NB4 (cell line): ENCODE measurements around the gene SHTN1.

Source experiments
- DNase-seq: peaks from one replicate; pipeline ENCODE4 v3.0.0; 2010; ENCODE audit warnings: low read depth
- H3K4me3 ChIP-seq: one replicate; pipeline ENCODE4 v1.5.1; 2011; ENCODE audit warnings: mild to moderate bottlenecking, low read depth, low read length, moderate library complexity
- MYC ChIP-seq: IDR thresholded peaks from 2 replicates; pipeline ENCODE4 v1.6.1; 2011; ENCODE audit warnings: low read depth, low read length
- POLR2A ChIP-seq: IDR thresholded peaks from 2 replicates; pipeline ENCODE4 v1.6.1; 2011; ENCODE audit warnings: mild to moderate bottlenecking; ENCODE audit not compliant: insufficient read length; ENCODE audit errors: extremely low read depth
- TF ChIP-seq, protein P1 (sequence below): IDR thresholded peaks from one replicate; pipeline ENCODE4 v1.5.1; 2012; ENCODE audit warnings: low read depth, low read length
- TF ChIP-seq, protein P2 (sequence below): IDR thresholded peaks from 2 replicates; pipeline ENCODE4 v1.6.1; 2011; ENCODE audit warnings: low read depth, low read length

Gene SHTN1

DNA sequence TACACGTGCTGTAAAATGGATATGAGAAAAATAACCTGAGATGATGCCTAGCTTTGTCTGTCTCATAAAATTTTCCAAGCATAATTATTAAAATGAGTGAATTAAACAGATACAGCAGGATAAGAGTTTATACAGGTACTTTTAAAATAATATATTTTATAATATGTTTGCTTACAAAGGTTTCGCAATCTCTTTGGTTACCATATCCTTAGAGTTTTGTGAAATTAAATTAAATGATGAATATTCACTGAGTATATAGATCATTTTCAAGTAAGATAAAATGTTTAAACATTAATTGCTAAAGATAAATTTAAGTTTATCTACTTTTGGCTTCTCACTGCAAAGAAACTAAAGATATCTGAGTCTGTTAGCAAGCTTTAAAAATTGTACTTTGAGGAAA, 11.4 kb downstream of the SHTN1 start:
- no peak for DNase-seq
- no peak overlapping the region for H3K4me3 ChIP-seq
- TF ChIP-seq POLR2A (no peak), MYC (no peak)
- TF ChIP-seq, protein P1, sequence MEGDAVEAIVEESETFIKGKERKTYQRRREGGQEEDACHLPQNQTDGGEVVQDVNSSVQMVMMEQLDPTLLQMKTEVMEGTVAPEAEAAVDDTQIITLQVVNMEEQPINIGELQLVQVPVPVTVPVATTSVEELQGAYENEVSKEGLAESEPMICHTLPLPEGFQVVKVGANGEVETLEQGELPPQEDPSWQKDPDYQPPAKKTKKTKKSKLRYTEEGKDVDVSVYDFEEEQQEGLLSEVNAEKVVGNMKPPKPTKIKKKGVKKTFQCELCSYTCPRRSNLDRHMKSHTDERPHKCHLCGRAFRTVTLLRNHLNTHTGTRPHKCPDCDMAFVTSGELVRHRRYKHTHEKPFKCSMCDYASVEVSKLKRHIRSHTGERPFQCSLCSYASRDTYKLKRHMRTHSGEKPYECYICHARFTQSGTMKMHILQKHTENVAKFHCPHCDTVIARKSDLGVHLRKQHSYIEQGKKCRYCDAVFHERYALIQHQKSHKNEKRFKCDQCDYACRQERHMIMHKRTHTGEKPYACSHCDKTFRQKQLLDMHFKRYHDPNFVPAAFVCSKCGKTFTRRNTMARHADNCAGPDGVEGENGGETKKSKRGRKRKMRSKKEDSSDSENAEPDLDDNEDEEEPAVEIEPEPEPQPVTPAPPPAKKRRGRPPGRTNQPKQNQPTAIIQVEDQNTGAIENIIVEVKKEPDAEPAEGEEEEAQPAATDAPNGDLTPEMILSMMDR: no peak
- TF ChIP-seq, protein P2, sequence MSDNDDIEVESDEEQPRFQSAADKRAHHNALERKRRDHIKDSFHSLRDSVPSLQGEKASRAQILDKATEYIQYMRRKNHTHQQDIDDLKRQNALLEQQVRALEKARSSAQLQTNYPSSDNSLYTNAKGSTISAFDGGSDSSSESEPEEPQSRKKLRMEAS: no peak

DNA sequence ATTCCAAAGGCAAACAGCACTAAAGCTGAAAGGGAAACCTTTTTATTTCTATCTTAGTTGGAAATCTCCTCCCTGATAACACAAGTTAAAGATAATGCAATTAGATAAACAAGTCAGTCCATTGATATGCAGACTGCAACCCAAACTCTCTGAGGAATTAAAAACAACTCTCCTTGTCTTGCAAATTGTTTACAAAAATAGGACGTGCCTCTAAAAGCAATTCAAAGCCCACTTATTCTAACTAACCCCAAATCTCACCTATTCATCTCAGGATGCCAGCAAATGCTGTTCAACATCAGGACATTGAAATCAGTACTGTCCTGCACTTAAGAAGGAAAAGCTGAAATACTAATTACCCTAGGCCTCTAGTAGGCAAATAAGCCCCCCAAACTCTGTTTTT, 12.8 kb downstream of the SHTN1 start:
- no peak overlapping the region for H3K4me3 ChIP-seq
- DNase-seq: no peak
- TF ChIP-seq POLR2A (no peak), MYC (no peak)
- TF ChIP-seq, protein P2: no peak
- TF ChIP-seq, protein P1: no peak

DNA sequence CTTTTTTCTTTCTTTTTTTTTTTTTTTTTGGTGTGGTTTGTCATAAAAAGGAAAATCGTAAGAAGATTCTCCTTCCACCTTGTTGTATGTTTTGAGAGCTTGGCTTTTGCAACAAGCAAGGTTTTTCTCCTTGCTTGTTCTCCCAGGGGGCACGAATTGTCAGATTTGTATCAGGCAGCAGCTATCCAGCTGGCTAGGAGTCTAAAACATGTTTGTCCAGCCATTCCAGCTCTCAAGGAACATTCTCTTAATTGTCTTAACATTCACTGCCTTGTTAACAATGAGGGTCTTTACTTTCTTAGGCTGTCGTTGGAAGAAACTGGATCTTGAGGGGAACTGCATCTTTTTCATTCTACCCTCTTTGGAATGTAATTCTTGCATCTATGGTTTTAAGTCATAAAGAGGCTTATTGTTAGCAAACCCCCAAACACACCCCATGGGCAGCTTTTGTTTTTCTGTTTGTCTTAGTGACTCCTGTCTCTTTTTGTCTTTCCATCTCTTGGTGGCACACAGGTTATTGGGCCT, 14.6 kb downstream of the SHTN1 start:
- DNase-seq: no peak
- no peak overlapping the region for H3K4me3 ChIP-seq
- TF ChIP-seq, protein P1: no peak
- TF ChIP-seq, protein P2: no peak
- TF ChIP-seq POLR2A (no peak), MYC (no peak)

DNA sequence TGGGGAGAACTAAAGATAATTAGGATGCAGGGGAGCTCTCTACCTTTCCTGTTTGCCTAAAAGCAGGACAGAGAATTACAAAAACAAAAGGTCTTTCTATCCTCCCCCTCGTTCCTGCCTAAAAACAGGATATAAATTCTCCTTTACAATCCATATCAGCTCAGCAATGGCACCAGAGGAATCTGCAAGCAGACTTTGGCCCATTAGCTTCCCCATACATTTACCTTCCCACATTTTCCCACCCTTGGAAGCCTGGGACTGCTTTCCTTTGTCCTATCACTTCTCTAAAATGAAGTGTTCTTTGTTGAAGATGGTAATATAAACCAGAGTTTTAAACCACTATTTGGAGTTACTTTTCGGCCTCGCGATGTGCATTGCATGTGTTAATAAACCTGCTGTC, 15.5 kb downstream of the SHTN1 start:
- TF ChIP-seq, protein P1: no peak
- TF ChIP-seq, protein P2: no peak
- no peak for TF ChIP-seq MYC
- no peak for TF ChIP-seq POLR2A
- no peak for DNase-seq
- H3K4me3 ChIP-seq: no peak overlapping the region

DNA sequence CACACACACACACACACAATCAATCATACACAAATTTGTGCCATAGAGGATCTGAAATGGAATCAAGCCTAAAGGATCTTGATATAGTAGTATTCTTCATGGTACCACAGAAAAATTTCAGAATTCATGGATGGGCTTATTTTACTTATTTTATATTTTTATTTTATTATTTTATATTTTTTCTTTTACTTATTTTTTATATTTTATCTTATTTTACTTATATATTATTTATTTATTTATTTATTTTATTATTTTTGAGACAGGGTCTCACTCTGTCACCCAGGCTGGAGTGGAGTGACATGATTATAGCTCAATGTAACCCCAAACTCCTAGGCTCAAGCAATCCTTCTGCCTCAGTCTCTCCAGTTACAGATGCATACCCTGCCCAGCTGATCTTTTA, 16.7 kb downstream of the SHTN1 start:
- DNase-seq: no peak
- TF ChIP-seq, protein P1: no peak
- TF ChIP-seq POLR2A (no peak), MYC (no peak)
- TF ChIP-seq, protein P2: no peak
- no peak overlapping the region for H3K4me3 ChIP-seq

DNA sequence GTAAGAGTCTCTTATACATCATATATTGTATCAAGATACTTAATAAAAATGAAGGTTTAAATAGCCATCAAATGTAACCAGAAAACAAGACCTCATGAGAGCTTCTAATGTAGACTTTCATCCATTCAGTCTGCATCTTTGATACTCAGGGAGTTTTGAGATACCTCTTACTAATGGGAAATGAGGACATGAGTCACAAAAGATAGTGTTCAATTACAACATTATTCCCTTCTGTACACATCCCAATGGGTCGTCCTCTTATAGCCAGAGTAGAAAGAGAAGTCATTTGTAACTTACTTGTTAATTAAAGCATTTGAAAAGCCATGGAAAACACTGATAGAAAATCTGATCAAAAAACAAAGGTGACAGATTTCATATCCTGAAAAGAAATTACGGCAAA, 19.4 kb downstream of the SHTN1 start:
- no peak for DNase-seq
- TF ChIP-seq POLR2A (no peak), MYC (no peak)
- TF ChIP-seq, protein P1: no peak
- TF ChIP-seq, protein P2: no peak
- H3K4me3 ChIP-seq: no peak overlapping the region
